HG03159 (cell line): ENCODE data around the gene FGF12.
A peak's percentile ranks its signal among the peaks of the same experiment; 100 is the strongest.

Experiments used
- ATAC-seq: cut with Tn5 transposase; IDR thresholded peaks from one replicate; pipeline ENCODE4 v1.9.1; 2021; ENCODE audit warnings: mild to moderate bottlenecking, moderate library complexity; ENCODE audit not compliant: unreplicated experiment

FGF12 gene

DNA sequence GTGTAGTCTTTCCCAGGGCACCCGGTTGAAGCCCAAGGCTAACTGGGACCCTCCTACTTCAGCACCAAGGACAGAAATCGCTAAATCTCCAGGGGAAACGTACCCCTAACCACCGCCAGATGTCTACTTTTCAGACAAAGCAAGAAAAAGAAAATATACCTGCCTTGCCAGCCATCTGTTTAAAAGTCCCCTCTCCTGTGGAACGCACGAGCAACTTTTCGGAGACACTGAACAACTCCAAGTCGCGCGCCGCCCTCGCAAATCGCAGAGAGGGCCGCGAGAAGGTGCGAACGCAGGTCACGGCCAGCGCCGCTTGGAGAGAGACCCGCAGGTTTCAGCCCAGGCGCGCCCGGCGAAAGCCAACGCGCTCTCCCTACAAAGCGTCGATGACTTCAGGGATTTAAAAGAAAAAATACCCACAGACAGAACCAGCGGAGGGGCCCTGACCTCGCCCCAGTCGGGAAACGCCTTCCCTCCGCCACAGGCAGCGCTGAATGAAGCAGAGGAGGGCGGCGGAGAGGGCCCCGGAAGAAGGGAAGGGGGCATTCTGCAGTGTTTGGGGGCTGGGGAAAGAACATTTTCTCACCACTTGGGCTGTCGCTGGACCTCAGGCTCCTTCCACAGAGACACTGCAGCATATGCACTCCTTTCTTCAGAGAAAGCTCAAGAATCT, 213.1 kb downstream of the FGF12 start:
- ATAC-seq = no peak

DNA sequence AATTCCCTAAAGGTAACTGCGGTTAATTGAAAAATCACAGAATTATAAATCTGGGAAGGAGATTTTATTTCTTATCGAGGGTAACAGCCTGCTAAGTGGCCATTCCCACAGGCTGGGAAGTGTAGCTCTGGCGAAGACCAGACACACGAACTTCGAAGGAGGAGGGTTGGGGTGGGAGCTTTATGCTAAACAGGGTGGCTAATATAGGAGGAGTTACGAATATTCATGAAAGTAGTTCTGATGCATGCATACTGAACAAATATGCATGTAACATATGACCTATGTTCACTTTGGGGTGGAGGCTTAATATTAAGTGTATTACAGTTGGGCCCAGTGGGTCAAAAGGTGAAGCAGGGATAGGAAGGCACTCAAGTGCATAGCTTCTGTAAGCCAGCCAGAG, 221.6 kb downstream of the FGF12 start:
- no peak for ATAC-seq

DNA sequence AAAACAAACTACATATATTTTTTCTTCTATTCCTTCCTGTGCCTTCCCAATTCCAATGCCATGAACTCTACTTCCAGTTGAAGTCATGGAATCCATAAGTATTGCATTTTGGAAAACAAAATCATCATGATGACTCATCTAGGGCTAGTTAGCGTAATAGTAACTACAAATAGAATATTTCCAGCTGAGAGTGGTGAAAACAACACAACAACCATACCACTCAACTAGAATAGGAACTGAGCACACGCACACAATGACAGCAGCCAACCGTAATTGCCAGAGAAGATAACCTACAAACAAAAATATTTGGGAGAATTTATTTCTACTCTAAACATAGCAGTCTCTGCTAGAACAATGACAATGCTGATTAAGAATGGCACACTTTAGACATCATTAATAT, 225.9 kb downstream of the FGF12 start:
- no peak for ATAC-seq

- ATAC-seq = no peak
Observed at GRCh38 chr3:192496905-192497587, 230.3 kb downstream of the FGF12 start.

DNA sequence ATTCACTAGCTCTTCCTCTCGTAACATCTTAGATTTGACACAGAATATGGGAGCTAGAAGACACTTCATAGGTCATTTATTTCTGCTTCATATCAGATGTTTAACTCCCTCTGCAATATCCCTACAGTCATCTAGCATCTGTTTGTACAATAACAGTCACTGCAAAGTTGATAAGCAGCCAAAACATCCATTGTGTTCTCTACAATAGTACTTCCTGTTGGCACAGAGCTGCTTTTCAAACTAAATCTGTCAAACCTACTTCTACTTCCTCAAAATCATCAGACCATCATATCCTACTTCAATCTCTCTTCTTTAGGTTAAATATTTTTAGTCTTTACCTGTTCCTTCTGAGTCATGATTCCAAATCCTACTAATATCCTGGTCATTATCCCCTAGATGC, 233.2 kb downstream of the FGF12 start:
- ATAC-seq = peak; percentile 94

DNA sequence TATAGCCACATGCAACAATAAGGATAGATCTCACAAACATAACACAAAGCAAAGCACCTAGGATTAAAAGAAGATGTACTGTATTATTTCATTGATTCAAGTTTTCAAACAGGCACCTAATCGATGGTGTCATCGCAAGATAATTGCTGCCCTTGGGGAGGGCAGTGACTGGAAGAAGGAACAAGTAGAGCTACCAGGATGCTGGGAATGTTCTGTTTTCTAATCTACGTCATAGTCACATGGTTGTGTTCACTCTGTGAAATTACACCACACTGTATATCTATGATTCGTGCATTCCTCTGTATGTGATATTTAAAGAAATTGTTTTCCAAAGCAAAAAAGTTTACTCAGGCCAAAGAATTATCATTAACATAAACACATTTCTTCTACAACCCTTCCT, 236.6 kb downstream of the FGF12 start:
- ATAC-seq = no peak

- no peak for ATAC-seq
Observed at GRCh38 chr3:192489579-192489978, 237.8 kb downstream of the FGF12 start.

GRCh38 chr3:192487033-192487432, 240.3 kb downstream of the FGF12 start:
- no peak for ATAC-seq

DNA sequence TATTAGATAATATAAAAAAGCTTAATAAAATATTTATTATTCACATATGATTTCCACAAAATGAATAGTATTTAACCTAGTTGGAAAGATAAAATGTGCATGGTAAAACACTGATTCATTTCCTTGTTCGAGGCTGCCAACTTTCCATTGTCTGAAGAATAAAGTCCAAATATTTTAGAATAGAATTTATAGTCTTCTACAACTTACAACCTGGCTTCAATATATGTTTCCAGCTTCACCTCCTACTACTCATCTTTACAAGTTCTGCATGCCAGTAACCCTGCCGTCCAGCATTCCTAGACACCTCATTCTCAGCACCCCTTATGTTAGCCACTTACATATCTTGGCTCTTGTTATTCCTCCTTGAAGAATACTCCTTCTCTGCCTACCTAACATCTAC, 244.5 kb downstream of the FGF12 start:
- ATAC-seq = no peak

DNA sequence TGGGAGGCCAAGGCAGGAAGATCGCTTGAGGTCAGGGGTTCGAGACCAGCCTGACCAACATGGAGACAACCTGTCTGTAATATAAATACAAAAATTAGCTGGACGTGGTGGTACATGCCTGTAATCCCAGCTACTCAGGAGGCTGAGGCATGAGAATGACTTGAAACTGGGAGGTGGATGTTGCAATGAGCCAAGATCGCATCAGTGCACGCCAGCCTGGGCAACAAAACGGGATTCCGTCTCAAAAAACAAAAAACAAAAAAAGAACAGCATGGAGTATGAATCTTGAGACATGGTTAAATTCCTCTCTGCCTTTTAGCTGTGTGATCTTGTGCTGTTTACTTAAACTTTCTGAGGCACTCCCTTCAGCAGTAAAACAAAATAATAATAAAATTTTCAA, 244.9 kb downstream of the FGF12 start:
- ATAC-seq = no peak

DNA sequence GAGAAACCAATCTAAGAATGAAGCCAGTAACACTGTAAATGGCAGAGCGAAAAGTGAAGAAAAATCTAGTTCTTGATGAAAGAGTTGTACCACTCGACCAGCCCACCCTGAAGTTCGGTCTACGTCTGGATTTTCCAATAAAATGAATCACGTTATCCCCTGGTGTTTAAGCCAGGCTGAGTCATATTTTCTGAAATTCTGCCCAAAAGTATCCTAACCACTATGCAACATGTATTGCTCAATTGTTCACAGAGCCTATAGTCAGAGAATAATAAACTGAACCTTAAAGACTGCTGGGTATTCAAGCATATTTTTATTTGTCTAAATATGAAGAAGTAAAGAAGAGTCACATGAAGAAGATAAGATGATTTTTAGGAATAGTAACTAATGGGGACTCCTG, 245.7 kb downstream of the FGF12 start:
- ATAC-seq = no peak

DNA sequence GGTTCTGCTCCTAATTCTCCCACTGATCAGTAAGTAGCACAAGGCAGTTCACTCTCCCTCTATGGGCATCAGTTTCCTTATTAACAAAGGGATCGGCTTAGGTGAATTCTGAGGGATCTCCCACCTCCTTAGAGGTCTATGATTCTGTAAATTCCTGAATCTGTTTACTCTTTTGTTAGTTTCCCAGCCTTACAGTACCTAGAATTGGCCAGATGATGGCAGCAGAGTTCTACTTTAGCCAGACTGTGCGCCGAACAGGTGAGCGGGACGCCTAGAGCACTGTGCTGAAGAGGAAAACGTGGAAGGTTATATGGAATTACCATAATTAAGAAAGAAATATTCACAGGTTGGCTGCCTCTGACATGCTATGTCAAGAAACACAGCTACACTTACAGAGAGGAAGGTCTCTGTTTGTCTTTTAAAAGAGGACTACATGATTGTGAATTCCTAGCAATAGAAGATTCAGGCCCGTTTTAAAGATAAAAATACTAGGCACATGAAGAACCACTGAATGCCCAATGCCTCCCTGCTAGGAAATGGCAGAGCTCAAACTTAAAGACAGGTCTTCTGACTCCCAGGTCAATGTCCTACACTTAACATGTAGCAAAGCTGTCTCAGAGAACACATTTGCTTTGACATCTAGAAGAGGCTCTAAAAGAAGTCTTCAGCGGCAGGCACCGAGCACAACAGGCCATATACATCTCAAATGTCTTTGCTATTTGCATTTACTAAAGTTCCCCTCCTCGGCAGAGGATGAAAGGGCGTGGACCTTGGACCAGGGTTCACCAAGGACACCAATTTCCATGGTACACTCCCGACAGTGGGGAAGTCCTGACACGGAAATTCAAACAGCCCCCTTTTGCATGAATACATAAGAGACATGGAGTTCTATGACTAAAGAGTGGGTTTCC, 259.9 kb downstream of the FGF12 start:
- peak; percentile 96 for ATAC-seq

DNA sequence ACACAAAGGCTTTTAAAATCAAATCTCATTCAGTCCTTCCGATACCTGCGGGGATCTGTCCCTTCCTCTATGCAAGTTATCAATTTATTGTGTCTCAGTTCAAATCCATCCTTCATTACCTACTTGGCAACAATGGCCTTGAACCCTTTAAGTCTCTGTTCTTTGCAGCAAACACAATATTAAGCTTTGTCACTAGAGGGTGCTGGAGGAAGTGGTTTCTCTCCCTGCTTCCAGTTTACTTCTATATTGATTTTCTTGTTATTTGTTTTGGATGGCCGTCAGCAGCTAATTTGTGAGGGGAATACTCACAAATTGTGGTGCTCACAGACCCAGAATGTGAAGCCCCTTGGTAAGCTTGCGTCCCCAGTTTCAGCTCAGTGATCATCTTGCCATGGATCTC, 278.3 kb downstream of the FGF12 start:
- peak; percentile 40 for ATAC-seq

- no peak for ATAC-seq
Observed at GRCh38 chr3:192445770-192446644, 281.3 kb downstream of the FGF12 start.

GRCh38 chr3:192444791-192445106, 282.6 kb downstream of the FGF12 start:
- ATAC-seq = no peak

GRCh38 chr3:192444096-192444790, 283.1 kb downstream of the FGF12 start:
- ATAC-seq = peak; percentile 94

- ATAC-seq = no peak
Observed at GRCh38 chr3:192435241-192435640, 292.1 kb downstream of the FGF12 start.

- ATAC-seq = no peak
Observed at GRCh38 chr3:192434186-192434585, 293.2 kb downstream of the FGF12 start.

DNA sequence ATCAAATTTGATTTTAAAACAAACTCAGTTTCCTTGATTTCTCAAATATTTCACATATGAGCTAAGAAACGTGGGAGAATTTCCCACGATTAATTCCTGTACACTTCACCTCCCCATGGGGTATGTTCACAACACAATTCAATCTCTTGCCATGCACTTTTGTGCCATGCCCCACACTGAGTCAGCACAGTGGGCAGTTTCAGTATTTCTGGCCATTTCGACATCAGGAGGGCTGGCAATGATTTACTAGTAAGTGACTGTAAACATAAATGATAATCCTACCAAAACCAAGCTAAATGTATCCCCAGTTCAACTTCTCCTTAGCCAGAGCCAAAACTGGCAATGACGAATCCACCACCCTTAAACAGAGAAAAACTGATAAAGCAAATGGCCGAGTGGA, 293.6 kb downstream of the FGF12 start:
- no peak for ATAC-seq

- no peak for ATAC-seq
Observed at GRCh38 chr3:192422997-192423342, 304.4 kb downstream of the FGF12 start.
